DMS53 (cell line): ENCODE data around the gene COL23A1.

Experiments used
- DNase-seq: peaks from one replicate; lab custom pipeline; 2025; lab: John Stamatoyannopoulos, UW

COL23A1 gene

GRCh38 chr5:178421128-178421527, 169.1 kb downstream of the COL23A1 start:
- no peak for DNase-seq

- DNase-seq: no peak
Observed at GRCh38 chr5:178420354-178420781, 169.8 kb downstream of the COL23A1 start.

- DNase-seq: no peak
Observed at GRCh38 chr5:178419651-178420050, 170.5 kb downstream of the COL23A1 start.

GRCh38 chr5:178419196-178419595, 171.0 kb downstream of the COL23A1 start:
- no peak for DNase-seq

- no peak for DNase-seq
Observed at GRCh38 chr5:178418471-178419010, 171.7 kb downstream of the COL23A1 start.

- DNase-seq: no peak
Observed at GRCh38 chr5:178418031-178418430, 172.2 kb downstream of the COL23A1 start.

GRCh38 chr5:178417391-178417811, 172.8 kb downstream of the COL23A1 start:
- no peak for DNase-seq

GRCh38 chr5:178416919-178417318, 173.3 kb downstream of the COL23A1 start:
- no peak for DNase-seq

- DNase-seq: no peak
Observed at GRCh38 chr5:178416206-178416882, 173.8 kb downstream of the COL23A1 start.

- no peak for DNase-seq
Observed at GRCh38 chr5:178415353-178415752, 174.8 kb downstream of the COL23A1 start.

- DNase-seq: no peak
Observed at GRCh38 chr5:178413988-178414387, 176.2 kb downstream of the COL23A1 start.

- DNase-seq: no peak
Observed at GRCh38 chr5:178411083-178411482, 179.1 kb downstream of the COL23A1 start.

GRCh38 chr5:178407646-178408045, 182.5 kb downstream of the COL23A1 start:
- no peak for DNase-seq

GRCh38 chr5:178404987-178405386, 185.2 kb downstream of the COL23A1 start:
- no peak for DNase-seq

GRCh38 chr5:178403956-178404600, 186.1 kb downstream of the COL23A1 start:
- DNase-seq: no peak

- no peak for DNase-seq
Observed at GRCh38 chr5:178403351-178403750, 186.8 kb downstream of the COL23A1 start.

- DNase-seq: no peak
Observed at GRCh38 chr5:178399701-178400095, 190.5 kb downstream of the COL23A1 start.

- no peak for DNase-seq
Observed at GRCh38 chr5:178398901-178399700, 191.1 kb downstream of the COL23A1 start.

GRCh38 chr5:178396796-178397720, 193.1 kb downstream of the COL23A1 start:
- no peak for DNase-seq

GRCh38 chr5:178394074-178394473, 196.1 kb downstream of the COL23A1 start:
- no peak for DNase-seq

GRCh38 chr5:178392931-178393394, 197.2 kb downstream of the COL23A1 start:
- DNase-seq: no peak
